Neural progenitor cell (in vitro differentiated cells): ENCODE measurements around the gene EPS8L2.

Experiments used
- CTCF ChIP-seq: fragments of 200-600 bp; sonication (generic); IDR thresholded peaks from 2 replicates; pipeline ENCODE4 v1.5.1; 2017; ENCODE audit warnings: antibody characterized with exemption, mild to moderate bottlenecking
- EZH2 ChIP-seq: fragments of 200-600 bp; sonication (generic); IDR thresholded peaks from 2 replicates; pipeline ENCODE4 v1.6.1; 2017; ENCODE audit warnings: antibody characterized with exemption, mild to moderate bottlenecking, moderate library complexity

- TF ChIP-seq EZH2 (no peak), CTCF (no peak)
Observed at GRCh38 chr11:761526-762108, 55.6 kb downstream of the EPS8L2 start.
